ENCODE data around the gene ITGA3. TPM values are rescaled to one million over a fixed set of nuclear protein-coding genes. Genes with fewer than 3 reads are reported as not detected.
A peak's percentile ranks its signal among the peaks of the same experiment; 100 is the strongest.

The ITGA3 gene
- total RNA-seq, 1 donor = 266 TPM

GRCh38 chr17:50056217-50056960 lies 479 bp downstream of the ITGA3 start:
- DNase-seq (ENCODE audit: low read depth) = peak; percentile 71
- peak; percentile 24 for TF ChIP-seq CTCF (IDR thresholded peaks at IDR 0.05; ENCODE audit: insufficient read depth, low read depth, low read length)
- H3K4me3 ChIP-seq (ENCODE audit: low read depth, low read length) = peak overlapping the region; percentile 79

- no peak for TF ChIP-seq CTCF (IDR thresholded peaks at IDR 0.05; ENCODE audit: insufficient read depth, low read depth, low read length)
- peak overlapping the region; percentile 79 for H3K4me3 ChIP-seq (ENCODE audit: low read depth, low read length)
- peak; percentile 77 for DNase-seq (ENCODE audit: low read depth)
Observed at GRCh38 chr17:50056961-50057330, 1.0 kb downstream of the ITGA3 start.

GRCh38 chr17:50057521-50057991 lies 1.6 kb downstream of the ITGA3 start:
- no peak for DNase-seq (ENCODE audit: low read depth)
- no peak for TF ChIP-seq CTCF (IDR thresholded peaks at IDR 0.05; ENCODE audit: insufficient read depth, low read depth, low read length)
- peak overlapping the region; percentile 79 for H3K4me3 ChIP-seq (ENCODE audit: low read depth, low read length)

GRCh38 chr17:50058296-50058953 lies 2.5 kb downstream of the ITGA3 start:
- no peak for TF ChIP-seq CTCF (IDR thresholded peaks at IDR 0.05; ENCODE audit: insufficient read depth, low read depth, low read length)
- H3K4me3 ChIP-seq (ENCODE audit: low read depth, low read length) = peak overlapping the region; percentile 1
- DNase-seq (ENCODE audit: low read depth) = peak; percentile 43

- H3K4me3 ChIP-seq (ENCODE audit: low read depth, low read length) = peak overlapping the region; percentile 23
- TF ChIP-seq CTCF (IDR thresholded peaks at IDR 0.05; ENCODE audit: insufficient read depth, low read depth, low read length) = no peak
- no peak for DNase-seq (ENCODE audit: low read depth)
Observed at GRCh38 chr17:50059256-50059655, 3.3 kb downstream of the ITGA3 start.

- TF ChIP-seq CTCF (IDR thresholded peaks at IDR 0.05; ENCODE audit: insufficient read depth, low read depth, low read length) = no peak
- no peak overlapping the region for H3K4me3 ChIP-seq (ENCODE audit: low read depth, low read length)
- peak; percentile 56 for DNase-seq (ENCODE audit: low read depth)
Observed at GRCh38 chr17:50059759-50060273, 3.9 kb downstream of the ITGA3 start.
